ENCODE measurements around the gene KCTD10.

DNA sequence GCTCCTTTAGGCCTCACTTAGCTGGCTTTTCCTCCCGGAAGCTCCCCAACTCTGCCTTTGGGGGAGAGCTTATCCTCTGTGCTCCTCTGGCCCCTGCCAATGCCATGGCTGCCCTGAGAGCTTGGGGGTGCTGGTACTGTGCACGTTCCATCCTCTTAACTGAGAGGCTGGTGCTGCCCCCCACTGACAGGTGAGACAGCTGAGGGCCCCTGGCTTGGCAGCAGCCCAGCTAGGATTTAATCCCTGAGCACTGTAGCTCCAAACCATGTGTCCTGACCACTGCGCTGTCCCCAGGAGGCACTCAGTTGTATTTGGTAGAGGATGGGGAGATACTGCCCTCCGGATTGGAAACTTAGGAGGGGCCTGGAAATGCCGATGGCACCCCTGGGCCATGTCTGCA is 46.4 kb upstream of the KCTD10 start:
- TF ChIP-seq, protein P1, sequence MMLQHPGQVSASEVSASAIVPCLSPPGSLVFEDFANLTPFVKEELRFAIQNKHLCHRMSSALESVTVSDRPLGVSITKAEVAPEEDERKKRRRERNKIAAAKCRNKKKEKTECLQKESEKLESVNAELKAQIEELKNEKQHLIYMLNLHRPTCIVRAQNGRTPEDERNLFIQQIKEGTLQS (IDR thresholded peaks at IDR 0.05; ENCODE audit: borderline replicate concordance, extremely low read depth, low read depth, low read length): no peak
- TF ChIP-seq SP1 (IDR thresholded peaks at IDR 0.05; ENCODE audit: low read depth, low read length) (no peak), EGR1 (IDR thresholded peaks at IDR 0.05; ENCODE audit: borderline replicate concordance in 1 of 2, low read depth in 2 of 2, low read length in 2 of 2) (no peak), NR2C1 (IDR thresholded peaks at IDR 0.05) (no peak), MTA3 (IDR thresholded peaks at IDR 0.05; ENCODE audit: borderline replicate concordance, low read length) (no peak), EP300 (IDR thresholded peaks at IDR 0.05; ENCODE audit: borderline replicate concordance in 1 of 2, control insufficient read depth in 1 of 2, low read depth in 2 of 2, low read length in 2 of 2) (no peak), NRF1 (conservative IDR thresholded peaks at IDR 0.05; ENCODE audit: low read depth, low read length) (no peak), SUZ12 (IDR thresholded peaks at IDR 0.05; ENCODE audit: unreplicated experiment) (no peak), RAD21 (IDR thresholded peaks at IDR 0.05; ENCODE audit: insufficient read depth, low read depth, low read length) (no peak), RAD51 (IDR thresholded peaks at IDR 0.05) (no peak), ESRRA (IDR thresholded peaks at IDR 0.05; ENCODE audit: low read length) (no peak)
- TF ChIP-seq, protein P2, sequence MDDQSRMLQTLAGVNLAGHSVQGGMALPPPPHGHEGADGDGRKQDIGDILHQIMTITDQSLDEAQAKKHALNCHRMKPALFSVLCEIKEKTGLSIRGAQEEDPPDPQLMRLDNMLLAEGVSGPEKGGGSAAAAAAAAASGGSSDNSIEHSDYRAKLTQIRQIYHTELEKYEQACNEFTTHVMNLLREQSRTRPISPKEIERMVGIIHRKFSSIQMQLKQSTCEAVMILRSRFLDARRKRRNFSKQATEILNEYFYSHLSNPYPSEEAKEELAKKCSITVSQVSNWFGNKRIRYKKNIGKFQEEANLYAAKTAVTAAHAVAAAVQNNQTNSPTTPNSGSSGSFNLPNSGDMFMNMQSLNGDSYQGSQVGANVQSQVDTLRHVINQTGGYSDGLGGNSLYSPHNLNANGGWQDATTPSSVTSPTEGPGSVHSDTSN (IDR thresholded peaks at IDR 0.05; ENCODE audit: insufficient replicate concordance, low read depth, low read length): no peak
- TF ChIP-seq, protein P3, sequence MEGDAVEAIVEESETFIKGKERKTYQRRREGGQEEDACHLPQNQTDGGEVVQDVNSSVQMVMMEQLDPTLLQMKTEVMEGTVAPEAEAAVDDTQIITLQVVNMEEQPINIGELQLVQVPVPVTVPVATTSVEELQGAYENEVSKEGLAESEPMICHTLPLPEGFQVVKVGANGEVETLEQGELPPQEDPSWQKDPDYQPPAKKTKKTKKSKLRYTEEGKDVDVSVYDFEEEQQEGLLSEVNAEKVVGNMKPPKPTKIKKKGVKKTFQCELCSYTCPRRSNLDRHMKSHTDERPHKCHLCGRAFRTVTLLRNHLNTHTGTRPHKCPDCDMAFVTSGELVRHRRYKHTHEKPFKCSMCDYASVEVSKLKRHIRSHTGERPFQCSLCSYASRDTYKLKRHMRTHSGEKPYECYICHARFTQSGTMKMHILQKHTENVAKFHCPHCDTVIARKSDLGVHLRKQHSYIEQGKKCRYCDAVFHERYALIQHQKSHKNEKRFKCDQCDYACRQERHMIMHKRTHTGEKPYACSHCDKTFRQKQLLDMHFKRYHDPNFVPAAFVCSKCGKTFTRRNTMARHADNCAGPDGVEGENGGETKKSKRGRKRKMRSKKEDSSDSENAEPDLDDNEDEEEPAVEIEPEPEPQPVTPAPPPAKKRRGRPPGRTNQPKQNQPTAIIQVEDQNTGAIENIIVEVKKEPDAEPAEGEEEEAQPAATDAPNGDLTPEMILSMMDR (IDR thresholded peaks at IDR 0.05 in 2 of 3, conservative IDR thresholded peaks at IDR 0.05 in 1 of 3; ENCODE audit: control insufficient read depth in 2 of 3, extremely low read depth in 1 of 3, insufficient read depth in 1 of 3, low read depth in 3 of 3, low read length in 3 of 3): no peak
- TF ChIP-seq, protein P4, sequence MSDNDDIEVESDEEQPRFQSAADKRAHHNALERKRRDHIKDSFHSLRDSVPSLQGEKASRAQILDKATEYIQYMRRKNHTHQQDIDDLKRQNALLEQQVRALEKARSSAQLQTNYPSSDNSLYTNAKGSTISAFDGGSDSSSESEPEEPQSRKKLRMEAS (IDR thresholded peaks at IDR 0.05; ENCODE audit: low read depth, low read length): no peak
